Lung (tissue), 12 donors: ENCODE measurements around the gene HEXA. TPM values are rescaled to one million over a fixed set of nuclear protein-coding genes. Genes with fewer than 3 reads are reported as not detected.

Experiments used
- ATAC-seq: fragments of 200-7000 bp; cut with Tn5 transposase; one replicate; pipeline ENCODE4 v1.9.1; 2020; ENCODE audit warnings: moderate number of reproducible peaks; ENCODE audit not compliant: insufficient read depth, low FRiP score
- DNase-seq, 3 donors: peaks; one replicate each; pipeline ENCODE4 v3.0.0-alpha.2; 2013 to 2017
- H3K27ac ChIP-seq, 2 donors: one replicate each; pipeline ENCODE4 v1.5.1; 2013; ENCODE audit warnings: mild to moderate bottlenecking in 2 of 2, moderate library complexity in 2 of 2, control low read depth in 1 of 2, inconsistent platforms in 1 of 2, low read depth in 1 of 2, low read length in 1 of 2
- H3K27me3 ChIP-seq, 3 donors: one replicate each; pipeline ENCODE4 v1.5.1; 2013; ENCODE audit warnings: low read length in 2 of 3; ENCODE audit not compliant: control insufficient read depth in 3 of 3, insufficient read depth in 3 of 3
- H3K36me3 ChIP-seq, 4 donors: one replicate each; pipeline ENCODE4 v1.5.1; 2013; ENCODE audit warnings: low read length in 4 of 4, mild to moderate bottlenecking in 1 of 4, moderate library complexity in 1 of 4; ENCODE audit not compliant: control insufficient read depth in 4 of 4, insufficient read depth in 4 of 4
- H3K4me1 ChIP-seq, 5 donors: one replicate each; pipeline ENCODE4 v1.5.1; 2013; ENCODE audit warnings: low read length in 5 of 5, mild to moderate bottlenecking in 2 of 5, moderate library complexity in 1 of 5; ENCODE audit not compliant: control insufficient read depth in 5 of 5, insufficient read depth in 5 of 5
- H3K4me3 ChIP-seq: one replicate; pipeline ENCODE4 v1.5.1; 2013; ENCODE audit warnings: mild to moderate bottlenecking, control low read depth, moderate library complexity
- H3K9ac ChIP-seq, 2 donors: one replicate each; pipeline ENCODE4 v1.5.1; 2013; ENCODE audit warnings: low read length in 2 of 2, control low read depth in 1 of 2; ENCODE audit not compliant: insufficient read depth in 1 of 2
- H3K9me3 ChIP-seq, 4 donors: one replicate each; pipeline ENCODE4 v1.5.1; 2013; ENCODE audit warnings: low read length in 3 of 4, mild to moderate bottlenecking in 1 of 4, moderate library complexity in 1 of 4; ENCODE audit not compliant: control insufficient read depth in 4 of 4, insufficient read depth in 3 of 4
- WGBS, 2 donors: extraction: QIAGEN DNeasy Blood & Tissue Kit; methylation state at CpG; one replicate each; pipeline ENCODE4 v1.1.7; 2013; 5-methylcytosine and 5-hydroxymethylcytosine counted together
- polyA plus RNA-seq, 2 donors: library from polyadenylated mRNA; stranded (reverse); fragments of 200-250 nt; gene quantifications; one replicate each; pipeline ENCODE4 v1.2.1, GENCODE V29; 2013
- total RNA-seq, 2 donors: library from RNA; depleted of rRNA in 1 of 2; stranded (reverse); fragments of >200 nt in 1 of 2; gene quantifications; one replicate each; pipeline ENCODE4 v1.2.1, GENCODE V29; 2014 to 2021
- TF ChIP-seq, protein P1 (sequence below): IDR thresholded peaks from 2 replicates; pipeline ENCODE4 v1.5.1; 2012; ENCODE audit warnings: mild to moderate bottlenecking; ENCODE audit errors: control extremely low read depth, extremely low read depth
- donor health status: control.
- donor health status: control.
- donor health status: Bipolar disorder and iron deficiency.
- donor health status: healthy.
- donor health status: DM: yes; HTN: yes; CAD: no.

HEXA gene
- total and polyA plus RNA-seq, 4 donors: 108 to 156 (median 133) TPM

DNA sequence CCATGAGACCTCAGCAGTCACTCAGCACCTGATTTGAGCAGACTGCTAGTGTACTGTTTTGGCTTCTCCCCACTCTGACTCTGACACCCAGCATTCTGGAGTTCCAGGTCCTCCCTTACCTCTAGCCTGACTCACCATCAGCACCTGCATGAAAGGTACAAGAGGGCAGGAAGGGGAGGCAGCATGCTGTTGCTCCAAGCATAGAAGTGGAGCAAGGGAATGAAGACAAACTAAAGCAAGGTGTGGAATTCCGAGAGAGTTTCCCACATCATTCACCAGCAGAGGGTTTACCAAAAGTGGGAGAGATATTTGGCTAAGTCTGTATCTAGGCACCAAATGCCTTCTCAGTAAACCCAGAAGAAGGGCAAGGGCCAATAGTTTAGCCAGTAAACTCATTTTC lies 21.3 kb downstream of the HEXA start:
- Histone ChIP-seq H3K27me3 (no peaks in the 10 kb centered on the region), H3K4me1 (peaks cover 0 to 12% (median 0%) of the 10 kb centered on the region in 5 donors), H3K9me3 (no peaks in the 10 kb centered on the region), H3K36me3 (peaks cover 24 to 49% (median 37%) of the 10 kb centered on the region in 4 donors), H3K27ac (no peak overlapping the region), H3K4me3 (no peak overlapping the region), H3K9ac (no peak overlapping the region)
- 97% methylated on average over 1 of the region's 1 CpG for WGBS, 2 donors
- DNase-seq (no peak), ATAC-seq (no peak)
- TF ChIP-seq, protein P1, sequence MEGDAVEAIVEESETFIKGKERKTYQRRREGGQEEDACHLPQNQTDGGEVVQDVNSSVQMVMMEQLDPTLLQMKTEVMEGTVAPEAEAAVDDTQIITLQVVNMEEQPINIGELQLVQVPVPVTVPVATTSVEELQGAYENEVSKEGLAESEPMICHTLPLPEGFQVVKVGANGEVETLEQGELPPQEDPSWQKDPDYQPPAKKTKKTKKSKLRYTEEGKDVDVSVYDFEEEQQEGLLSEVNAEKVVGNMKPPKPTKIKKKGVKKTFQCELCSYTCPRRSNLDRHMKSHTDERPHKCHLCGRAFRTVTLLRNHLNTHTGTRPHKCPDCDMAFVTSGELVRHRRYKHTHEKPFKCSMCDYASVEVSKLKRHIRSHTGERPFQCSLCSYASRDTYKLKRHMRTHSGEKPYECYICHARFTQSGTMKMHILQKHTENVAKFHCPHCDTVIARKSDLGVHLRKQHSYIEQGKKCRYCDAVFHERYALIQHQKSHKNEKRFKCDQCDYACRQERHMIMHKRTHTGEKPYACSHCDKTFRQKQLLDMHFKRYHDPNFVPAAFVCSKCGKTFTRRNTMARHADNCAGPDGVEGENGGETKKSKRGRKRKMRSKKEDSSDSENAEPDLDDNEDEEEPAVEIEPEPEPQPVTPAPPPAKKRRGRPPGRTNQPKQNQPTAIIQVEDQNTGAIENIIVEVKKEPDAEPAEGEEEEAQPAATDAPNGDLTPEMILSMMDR: no peak

DNA sequence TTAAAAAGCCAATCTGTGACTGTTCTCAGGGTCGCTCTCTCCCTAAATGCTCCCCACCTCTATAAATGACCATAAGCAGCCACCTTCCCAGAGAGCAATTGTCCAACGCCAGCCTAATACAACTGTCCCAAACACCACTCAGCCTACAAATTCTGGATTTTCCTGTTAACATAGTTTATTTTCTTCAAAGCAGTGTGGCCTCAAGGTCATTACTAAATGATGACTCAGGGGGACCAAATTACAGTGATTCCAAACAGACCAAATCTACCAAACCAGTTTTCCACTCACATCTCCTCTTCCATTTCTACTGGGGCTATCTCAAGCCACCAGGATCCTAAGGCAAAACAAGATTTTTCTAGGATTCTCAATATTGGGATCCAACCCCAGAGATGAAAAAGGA lies 22.5 kb downstream of the HEXA start:
- peaks cover 32 to 57% (median 38%) of the 10 kb centered on the region in 4 donors for H3K36me3 ChIP-seq
- 92 to 99% methylated on average over 2 of the region's 2 CpGs for WGBS, 2 donors
- peaks cover 0 to 6% (median 0%) of the 10 kb centered on the region in 5 donors for H3K4me1 ChIP-seq
- H3K9ac ChIP-seq: no peak overlapping the region
- no peak overlapping the region for H3K27ac ChIP-seq
- no peak for DNase-seq
- no peak for ATAC-seq
- H3K9me3 ChIP-seq: no peaks in the 10 kb centered on the region
- H3K27me3 ChIP-seq: no peaks in the 10 kb centered on the region
- H3K4me3 ChIP-seq: no peak overlapping the region
- TF ChIP-seq, protein P1: no peak

DNA sequence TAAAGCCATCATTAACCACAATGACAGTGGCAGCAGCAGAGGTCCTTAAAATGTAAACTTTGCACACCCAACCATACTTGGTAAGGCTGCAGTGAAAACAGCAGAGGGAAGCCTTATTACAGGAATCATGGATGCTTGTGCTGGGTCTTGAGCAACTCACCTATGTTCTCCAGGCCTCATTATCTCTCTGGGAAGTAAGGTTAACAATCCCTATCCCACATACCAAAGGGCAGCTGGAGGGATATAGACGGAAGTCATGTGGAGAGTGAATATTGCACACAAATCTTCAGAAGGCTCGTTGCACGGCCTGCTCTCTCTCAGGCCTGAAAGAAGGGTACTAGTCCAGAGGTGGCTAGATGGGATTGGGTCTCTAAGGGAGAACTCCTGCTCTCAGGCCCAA lies 30.0 kb downstream of the HEXA start:
- Histone ChIP-seq H3K9me3 (peaks cover 0 to 2% (median 0%) of the 10 kb centered on the region in 4 donors), H3K9ac (no peak overlapping the region), H3K36me3 (peaks cover 26 to 66% (median 35%) of the 10 kb centered on the region in 4 donors), H3K4me1 (peaks cover 0 to 4% (median 0%) of the 10 kb centered on the region in 5 donors), H3K27ac (no peak overlapping the region), H3K4me3 (no peak overlapping the region), H3K27me3 (no peaks in the 10 kb centered on the region)
- no peak for ATAC-seq
- 90 to 95% methylated on average over 3 of the region's 3 CpGs for WGBS, 2 donors
- no peak for DNase-seq
- TF ChIP-seq, protein P1: no peak

DNA sequence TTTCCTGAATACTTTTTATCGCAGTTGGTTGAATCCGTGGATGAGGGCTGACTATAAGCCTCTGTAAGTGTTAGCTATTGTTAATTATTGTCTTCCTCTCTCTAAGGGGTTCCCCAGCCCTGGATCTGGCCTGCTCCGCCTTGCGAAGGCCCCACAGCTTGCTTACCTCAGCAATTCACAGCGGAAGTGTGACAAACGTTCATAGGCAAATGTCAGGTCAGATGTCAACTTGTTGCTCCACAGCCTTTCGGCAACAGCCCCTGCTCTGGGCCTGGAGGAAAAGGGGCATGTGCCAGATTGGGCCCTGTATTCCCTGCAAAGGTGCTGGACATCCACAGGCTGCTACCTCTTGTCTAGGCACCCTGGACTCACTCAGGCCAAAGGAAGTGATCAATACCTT lies 30.5 kb downstream of the HEXA start:
- no peak for DNase-seq
- TF ChIP-seq, protein P1: no peak
- ATAC-seq: no peak
- Histone ChIP-seq H3K36me3 (peaks cover 23 to 62% (median 31%) of the 10 kb centered on the region in 4 donors), H3K4me3 (no peak overlapping the region), H3K4me1 (peaks cover 0 to 7% (median 0%) of the 10 kb centered on the region in 5 donors), H3K27ac (no peak overlapping the region), H3K27me3 (no peaks in the 10 kb centered on the region), H3K9ac (no peak overlapping the region), H3K9me3 (peaks cover 0 to 2% (median 0%) of the 10 kb centered on the region in 4 donors)
- WGBS, 2 donors: 84 to 89% methylated on average over 7 of the region's 7 CpGs
